ENCODE measurements around the gene RAB3A. TPM values are rescaled to one million over a fixed set of nuclear protein-coding genes. Genes with fewer than 3 reads are reported as not detected.

Gene RAB3A
- total and polyA plus RNA-seq, 2 donors (not counting 3 experiments of a cell fraction or from before 2014, with no cell fraction given) = 0.88 to 0.90 TPM

- intact Hi-C loops (cut with micrococcal nuclease) = loop anchor here (1.0 to 5.0 kb wide), 4 partner anchors 43 to 244 kb away; partner anchors contain the start of gene ARRDC2
Observed at GRCh38 chr19:18251587-18252369, 47.9 kb upstream of the RAB3A start.

More at GRCh38 chr19:18251587-18252369, 47.9 kb upstream of the RAB3A start:
- Histone ChIP-seq H3K9me3 (replicated peaks; ENCODE audit: control insufficient read depth, insufficient read depth, low read length) (no peaks in the 10 kb centered on the region), H4K20me1 (replicated peaks; ENCODE audit: control insufficient read depth, extremely low read depth, insufficient read depth, low read length) (no peaks in the 10 kb centered on the region), H3K4me3 (replicated peaks in 1 of 3; ENCODE audit: insufficient read depth in 1 of 3, low read depth in 1 of 3, low read length in 3 of 3) (no peak overlapping the region), H3K4me2 (ENCODE audit: insufficient read depth, low read length) (no peak overlapping the region), H2AFZ (ENCODE audit: low read depth, low read length) (no peak overlapping the region), H3K9me1 (replicated peaks; ENCODE audit: control insufficient read depth, extremely low read depth, insufficient read depth, low read length) (no peaks in the 10 kb centered on the region), H3K27ac (ENCODE audit: insufficient read depth, low read depth, low read length) (no peak overlapping the region), H3K9ac (replicated peaks; ENCODE audit: extremely low read depth, insufficient read depth, low read length) (no peak overlapping the region), H3K79me2 (ENCODE audit: control insufficient read depth, insufficient read depth, low read length) (no peaks in the 10 kb centered on the region), H3K27me3 (ENCODE audit: control insufficient read depth in 2 of 2, insufficient read depth in 2 of 2, low read length in 2 of 2) (peaks cover 0 to 8% of the 10 kb centered on the region in 2 experiments), H3K4me1 (ENCODE audit: control insufficient read depth, extremely low read depth, insufficient read depth, low read length) (no peaks in the 10 kb centered on the region), H3K36me3 (ENCODE audit: control insufficient read depth in 2 of 2, extremely low read depth in 1 of 2, insufficient read depth in 2 of 2, low read length in 2 of 2) (no peaks in the 10 kb centered on the region)
- ChIA-PET CTCF (interaction anchor here (0.5 to 11.3 kb wide), 56 partner anchors 10 to 314 kb away, joined by 3 to 296 read pairs (median 4); partner anchors contain the start of genes ARRDC2, MPV17L2, PDE4C and PIK3R2), POLR2A (interaction anchor here (0.6 to 2.3 kb wide), 4 partner anchors 30 to 244 kb away, joined by 3 to 6 read pairs (median 4); partner anchors contain the start of genes ARRDC2 and JUND)
- DNase-seq (ENCODE audit: low read depth, low spot score) = peak; percentile 70
- dilution Hi-C loops (cut with MboI; ENCODE audit: extremely low pct_ligation_motif_present, low sequenced_read_pairs) = no loop called here
- TF ChIP-seq CTCF (IDR thresholded peaks at IDR 0.05; ENCODE audit: extremely low read depth in 1 of 2, insufficient read depth in 1 of 2, low read depth in 1 of 2, low read length in 2 of 2) = peak; percentile 82 to 92
- TF ChIP-seq EZH2 (IDR thresholded peaks at IDR 0.05; ENCODE audit: borderline replicate concordance, low read depth, low read length, severe bottlenecking) = no peak
- no TSS peak for BruUV-seq (replicated peaks)
- peak; percentile 89 for FAIRE-seq
